ENCODE measurements around the gene PDGFD.
"Not testable (repeated sequence)": the region's sequence is repeated elsewhere in the genome, so short reads cannot be mapped to it uniquely, and the experiment has no call there.

The PDGFD gene

DNA sequence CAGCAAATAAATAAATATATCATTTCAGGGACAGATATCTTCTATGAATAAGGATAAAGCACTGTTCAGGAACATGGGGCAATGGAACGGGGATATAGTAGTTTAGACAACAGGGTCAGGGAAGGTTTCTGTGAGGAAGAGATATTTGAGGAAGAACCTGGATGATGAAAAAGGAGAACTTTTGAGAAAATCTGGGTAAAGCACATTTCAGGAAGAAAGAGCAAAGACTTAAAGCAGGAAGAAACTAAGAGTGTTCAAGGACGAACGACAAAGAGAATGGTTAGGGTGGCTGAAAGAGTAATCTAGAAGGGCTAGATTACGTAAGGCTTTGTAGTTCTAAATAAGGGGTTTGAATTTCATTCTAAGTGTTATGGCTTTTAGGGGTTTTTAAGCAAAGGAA is 114.8 kb downstream of the PDGFD start:
- DNase-seq: no peak

DNA sequence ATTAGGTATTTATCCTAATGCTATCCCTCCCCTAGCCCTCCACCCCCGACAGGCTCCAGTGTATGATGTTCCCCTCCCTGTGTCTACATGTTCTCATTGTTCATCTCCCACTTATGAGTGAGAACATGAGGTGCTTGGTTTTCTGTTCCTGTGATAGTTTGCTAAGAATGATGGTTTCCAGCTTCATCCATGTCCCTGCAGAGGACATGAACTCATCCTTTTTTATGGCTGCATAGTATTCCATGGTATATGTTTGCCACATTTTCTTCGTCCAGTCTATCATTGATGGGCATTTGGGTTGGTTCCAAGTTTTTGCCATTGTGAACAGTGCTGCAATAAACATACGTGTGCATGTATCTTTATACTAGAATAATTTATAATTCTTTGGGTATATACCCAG is 117.1 kb downstream of the PDGFD start:
- not testable (repeated sequence) for DNase-seq

DNA sequence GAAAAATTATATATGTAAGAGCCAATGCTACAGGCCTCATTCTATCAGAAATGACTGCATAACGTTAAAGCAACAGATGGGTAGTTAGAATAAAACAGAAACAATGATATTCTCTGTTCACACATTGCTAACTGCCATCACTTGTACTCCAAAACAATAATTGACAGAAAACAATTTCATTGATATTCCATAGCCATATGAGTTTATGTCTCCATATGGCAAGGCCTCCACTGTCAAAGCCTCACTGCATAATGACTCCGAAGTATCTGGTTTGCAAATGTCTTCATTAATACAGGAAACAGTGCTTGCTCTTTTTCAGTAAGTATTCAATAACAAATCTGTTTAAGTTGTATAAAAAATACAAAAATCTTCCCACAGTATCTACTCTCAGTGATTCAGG is 117.6 kb downstream of the PDGFD start:
- no peak for DNase-seq

DNA sequence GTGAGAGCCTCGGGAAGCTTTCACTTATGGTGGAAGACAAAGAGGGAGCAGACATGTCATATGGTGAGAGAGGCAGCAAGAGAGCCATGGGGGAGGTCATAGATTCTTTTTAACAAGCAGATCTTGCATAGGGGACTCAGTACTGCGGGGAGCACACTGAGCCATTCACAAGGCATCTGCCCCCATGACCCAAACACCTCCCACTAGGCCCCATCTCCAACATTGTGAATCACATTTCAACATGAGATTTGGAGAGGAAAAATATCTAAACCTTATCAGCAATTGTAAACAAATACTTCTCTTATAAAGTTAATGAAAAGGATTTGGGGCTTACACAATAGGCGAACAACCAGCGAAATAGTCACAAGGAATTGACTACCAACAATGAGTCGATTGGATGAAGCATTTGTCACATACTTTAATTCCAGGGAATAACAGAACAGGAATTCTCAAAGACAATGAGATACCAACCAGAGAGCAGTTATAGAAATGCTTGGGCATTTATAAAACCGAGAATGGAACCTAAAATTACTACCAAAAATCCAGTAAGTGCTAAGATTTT is 120.2 kb downstream of the PDGFD start:
- DNase-seq: no peak

DNA sequence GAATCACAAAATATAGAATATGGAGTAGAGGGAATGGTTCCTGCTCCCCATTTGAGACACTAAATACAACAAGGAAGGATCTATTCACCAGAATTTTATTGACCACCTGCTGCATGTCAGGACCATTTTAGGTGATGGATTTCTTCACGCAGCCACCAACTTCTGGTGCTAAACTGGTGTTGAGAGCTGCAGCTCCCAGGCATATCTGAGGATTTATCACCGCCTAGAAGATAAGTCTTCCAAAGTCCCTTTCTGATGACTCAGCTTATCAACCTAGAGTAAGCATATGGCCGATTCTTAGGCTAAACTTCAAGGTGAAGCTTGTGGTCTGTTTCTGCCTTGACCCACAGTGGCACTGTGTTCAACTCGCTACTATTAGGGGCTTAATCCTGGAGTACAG is 120.8 kb downstream of the PDGFD start:
- DNase-seq: no peak

DNA sequence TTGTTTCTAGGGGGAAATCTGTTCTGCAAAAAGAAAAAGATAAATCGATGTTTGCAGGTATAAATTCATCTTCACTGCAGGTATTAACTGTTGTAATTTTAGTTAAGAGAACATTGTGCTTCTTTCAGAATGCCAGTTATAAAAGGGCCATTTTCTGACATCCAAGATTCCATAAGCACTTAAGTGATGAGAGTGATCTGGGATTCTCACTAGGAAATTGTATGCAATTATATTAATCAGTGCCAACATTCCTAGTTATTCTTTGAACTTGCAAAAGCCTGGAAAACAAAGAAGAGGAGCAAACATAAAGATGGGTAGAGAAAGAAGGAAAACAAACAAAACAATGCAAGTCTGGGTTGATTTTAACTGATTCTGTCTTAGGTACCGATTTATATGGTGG is 122.2 kb downstream of the PDGFD start:
- DNase-seq: no peak

DNA sequence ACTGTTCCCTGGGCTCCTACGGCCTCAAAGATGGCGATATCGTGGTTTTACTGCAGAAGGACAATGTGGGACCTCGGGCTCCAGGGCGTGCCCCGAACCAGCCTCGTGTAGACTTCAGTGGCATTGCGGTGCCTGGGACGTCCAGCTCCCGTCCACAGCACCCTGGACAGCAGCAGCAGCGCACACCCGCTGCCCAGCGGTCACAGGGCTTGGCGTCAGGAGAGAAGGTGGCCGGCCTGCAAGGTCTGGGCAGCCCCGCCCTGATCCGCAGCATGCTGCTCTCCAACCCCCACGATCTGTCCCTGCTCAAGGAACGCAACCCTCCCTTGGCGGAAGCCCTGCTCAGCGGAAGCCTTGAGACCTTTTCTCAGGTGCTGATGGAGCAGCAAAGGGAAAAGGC is 127.0 kb downstream of the PDGFD start:
- DNase-seq: no peak

DNA sequence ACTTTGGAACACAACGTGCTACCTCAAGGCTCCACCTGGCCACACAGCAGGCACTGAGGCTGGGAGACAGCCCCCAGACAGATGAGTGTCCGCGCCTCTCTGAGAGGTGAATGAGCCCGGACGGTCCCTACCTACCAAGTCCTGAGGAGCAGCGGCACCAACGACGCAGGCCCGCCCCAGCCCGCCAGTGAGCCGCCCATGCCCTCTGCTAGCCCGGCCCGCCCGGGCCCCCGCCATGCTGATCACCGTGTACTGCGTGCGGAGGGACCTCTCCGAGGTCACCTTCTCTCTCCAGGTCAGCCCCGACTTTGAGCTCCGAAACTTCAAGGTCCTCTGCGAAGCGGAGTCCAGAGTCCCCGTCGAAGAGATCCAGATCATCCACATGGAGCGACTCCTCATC is 127.4 kb downstream of the PDGFD start, which contains the start of gene DDI1:
TSS of gene DDI1 (plus strand) at position 53 of the 400 bp plus-strand sequence. CDS start at position 236, 183 bp downstream.
- DNase-seq: no peak

DNA sequence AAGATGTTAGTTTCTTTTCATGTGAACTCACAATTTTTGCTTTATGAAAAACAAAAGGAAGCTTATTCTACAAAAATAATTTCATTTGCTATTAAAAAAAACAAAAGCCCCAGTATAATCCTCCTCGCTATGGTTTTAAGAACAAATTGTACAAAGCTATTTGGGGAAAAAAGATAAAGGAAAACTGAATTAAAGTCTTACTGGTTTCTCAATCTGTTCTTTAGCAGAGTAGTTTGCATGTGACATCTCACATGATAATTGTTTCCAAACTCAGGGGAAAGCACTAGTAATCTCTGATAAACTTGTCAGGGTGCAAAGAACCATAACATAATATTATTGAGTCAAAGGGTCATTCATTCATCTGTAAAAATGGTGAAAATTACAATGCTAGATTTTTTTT is 130.4 kb downstream of the PDGFD start:
- DNase-seq: no peak

DNA sequence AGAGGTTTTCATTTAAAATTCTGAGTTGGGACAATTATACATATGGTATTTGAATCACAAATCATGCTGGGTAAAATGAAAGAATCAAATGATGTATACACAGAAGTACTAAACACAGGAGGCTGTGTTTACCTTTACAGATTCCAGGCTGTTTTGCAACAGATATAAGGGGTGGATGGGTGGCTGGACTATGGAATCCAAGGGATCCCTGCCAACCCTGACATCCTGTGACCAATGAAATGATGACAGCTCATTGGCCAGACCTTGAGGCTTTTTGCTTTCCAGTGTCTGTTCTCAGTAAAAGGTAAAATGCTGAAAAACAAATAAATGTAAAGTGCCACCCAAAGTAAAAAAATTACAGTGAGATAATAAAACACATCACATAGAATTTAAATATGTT is 130.8 kb downstream of the PDGFD start:
- DNase-seq: no peak

DNA sequence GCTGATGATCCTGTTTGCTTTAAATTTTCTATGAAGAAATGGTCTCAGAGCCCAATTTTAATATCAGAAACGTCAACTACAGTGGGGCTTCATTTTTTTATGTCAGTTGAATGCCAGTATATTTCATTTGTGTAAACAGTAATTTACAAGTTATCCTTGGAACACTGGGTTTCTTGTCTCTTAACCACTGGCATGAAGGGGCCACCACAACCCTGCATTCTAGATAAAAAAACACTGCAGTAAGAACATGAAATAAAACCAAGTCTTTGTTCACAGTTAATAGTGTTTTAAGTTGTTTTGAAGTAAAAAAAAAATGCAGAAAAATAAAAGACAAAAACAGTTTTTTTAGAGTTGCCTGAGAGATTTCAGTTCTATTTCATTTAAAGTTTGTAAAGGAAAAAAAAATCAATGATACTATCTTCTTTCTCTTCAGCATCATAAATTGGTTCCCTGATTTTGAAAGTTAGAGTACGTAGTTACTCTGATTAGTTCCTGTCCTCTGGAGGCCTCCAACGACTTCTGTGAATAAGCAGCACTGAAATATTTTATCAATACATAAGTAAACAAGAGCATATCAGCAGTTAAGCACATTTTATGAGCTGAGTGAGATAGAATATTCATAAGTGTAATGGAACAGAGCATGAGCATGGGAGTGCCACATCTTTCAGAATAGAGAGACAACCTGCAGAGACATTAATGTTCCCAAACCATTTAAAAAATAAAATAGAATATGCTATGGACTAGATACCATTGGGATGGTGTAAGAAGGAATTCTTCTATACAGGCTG is 135.3 kb downstream of the PDGFD start:
- no peak for DNase-seq

DNA sequence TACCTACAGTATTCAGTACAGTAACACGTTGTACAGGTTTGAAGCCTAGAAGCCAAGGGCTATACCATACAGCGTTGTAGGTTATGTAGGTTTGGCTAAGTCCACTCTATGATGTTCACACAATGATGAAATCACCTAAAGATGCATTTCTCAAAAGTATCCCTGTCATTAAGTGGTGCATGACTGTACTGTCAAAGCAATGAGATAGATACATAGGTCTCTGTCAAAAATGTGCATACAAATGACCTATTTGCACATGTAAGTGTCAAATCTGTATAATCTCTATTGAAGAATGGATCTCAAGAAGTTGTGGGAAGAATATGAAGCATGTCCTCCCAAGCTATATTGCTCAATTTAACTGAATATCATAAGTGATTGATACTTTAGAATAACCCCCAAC is 139.4 kb downstream of the PDGFD start:
- DNase-seq: no peak

DNA sequence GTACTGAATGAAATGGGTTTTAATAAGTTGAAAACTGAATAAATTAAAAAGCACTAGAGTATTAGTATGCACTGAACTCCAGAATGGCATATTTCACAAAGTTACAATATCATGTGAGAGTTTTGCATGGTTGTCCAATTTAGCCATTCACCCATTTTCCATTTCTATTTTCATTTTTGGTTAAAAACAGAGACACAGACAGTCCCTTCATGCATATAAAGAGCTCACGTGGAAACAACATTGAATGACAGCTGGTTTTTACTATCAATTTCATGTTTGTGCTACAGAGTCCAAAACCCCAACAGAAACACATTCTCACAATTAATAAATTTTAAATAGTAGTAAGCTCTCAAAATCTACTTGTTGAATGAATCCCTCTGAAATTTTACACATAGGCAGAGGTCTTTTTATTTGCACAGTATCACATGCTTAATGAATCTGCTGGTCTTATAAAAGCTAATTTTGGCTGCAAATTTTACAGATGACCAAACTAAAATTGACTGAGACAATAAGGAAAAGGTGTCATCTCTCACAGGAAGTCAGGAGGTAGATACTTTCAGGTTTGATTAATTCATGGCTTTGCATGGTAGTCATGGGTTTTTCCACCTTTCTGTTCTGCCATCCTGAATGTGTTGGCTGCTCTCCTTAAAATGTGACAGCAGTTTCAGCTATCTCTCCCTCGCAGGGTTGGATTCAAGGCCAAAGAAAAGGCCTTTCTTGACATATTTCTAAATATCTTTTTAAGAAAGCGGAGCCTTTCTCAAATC is 148.1 kb downstream of the PDGFD start:
- DNase-seq: no peak

DNA sequence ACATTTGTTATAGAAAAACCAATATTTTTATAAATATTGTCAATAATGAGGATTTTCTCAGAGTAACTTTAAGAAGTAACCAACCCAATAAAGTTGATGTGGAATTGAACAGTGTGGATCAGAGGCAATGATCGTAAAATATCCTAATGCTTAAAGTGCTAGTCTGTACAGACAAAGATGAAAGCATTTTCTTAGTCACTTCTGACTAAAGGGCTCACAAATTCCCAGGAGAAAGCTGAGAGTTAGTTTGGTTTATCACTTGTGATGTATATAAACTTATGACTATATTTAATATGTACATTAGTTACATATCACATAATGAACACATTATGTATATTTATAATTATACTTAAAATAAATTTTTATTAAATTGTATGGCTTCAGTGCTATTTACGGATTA is 152.9 kb downstream of the PDGFD start:
- no peak for DNase-seq

DNA sequence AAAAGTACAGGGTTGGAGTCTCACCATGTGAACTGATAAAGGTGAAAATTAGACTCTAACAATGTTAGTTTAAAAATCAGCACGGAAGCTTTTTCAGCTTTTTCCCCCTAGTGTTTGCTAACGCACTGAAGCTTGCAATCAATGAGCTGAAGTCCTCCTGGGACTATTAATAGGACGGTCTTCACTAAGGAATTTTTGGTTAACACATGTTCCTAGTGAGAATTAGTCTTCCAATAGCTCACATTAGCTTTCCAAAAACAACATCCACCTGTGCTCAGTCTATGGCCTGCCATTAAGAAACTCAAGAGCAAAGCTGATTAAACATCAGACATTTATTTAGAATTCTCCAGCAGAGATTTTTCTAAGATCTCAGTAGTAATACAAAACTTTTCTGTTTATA is 154.2 kb downstream of the PDGFD start:
- no peak for DNase-seq

DNA sequence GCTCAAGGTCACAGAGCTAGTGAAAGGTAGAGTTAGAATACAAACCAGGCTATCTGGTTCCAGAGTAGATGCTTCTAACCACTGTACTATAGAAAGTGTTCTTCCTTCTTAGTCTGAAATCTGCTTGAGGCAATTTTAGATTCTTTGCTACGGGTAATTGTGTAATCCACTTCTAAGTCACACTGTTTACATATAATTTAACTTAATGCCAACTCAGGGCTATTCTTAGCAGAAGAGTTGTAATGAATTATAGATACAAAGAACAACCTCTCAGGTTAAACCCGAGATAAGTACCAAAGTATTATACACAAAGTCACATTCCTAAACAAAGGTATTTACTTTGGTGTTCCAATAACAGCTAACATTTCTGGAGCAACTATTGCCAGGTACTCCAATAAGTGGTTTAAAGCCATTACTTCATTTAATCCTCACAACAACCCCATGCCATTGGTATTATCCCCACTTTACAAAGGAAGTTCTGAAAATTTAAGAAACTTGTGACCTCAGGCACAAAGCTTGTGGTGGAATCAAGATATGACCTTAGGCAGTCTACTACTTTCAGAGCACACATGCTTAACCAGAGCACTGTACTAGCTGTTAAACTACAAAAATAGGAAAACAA is 158.6 kb downstream of the PDGFD start:
- no peak for DNase-seq

DNA sequence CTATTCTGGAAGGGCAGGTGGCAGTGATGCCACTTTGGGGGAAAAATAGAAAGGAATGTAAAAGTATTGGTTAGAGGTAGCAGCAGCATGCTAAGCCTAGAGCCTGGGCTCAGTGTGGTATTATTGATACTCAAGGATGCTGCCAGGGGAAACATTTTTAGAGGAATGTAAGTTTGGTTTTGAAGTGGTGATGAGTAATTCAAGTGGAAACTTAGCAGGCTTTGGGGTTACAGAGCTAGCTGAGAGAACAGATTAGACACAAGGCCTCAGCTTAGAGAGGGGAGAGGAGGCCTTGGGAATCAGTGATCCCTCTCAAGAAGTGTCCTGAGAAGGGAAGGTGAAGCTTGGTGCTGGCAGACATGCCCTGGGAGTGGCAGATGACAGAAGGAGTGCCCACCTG is 160.5 kb downstream of the PDGFD start:
- DNase-seq: no peak

DNA sequence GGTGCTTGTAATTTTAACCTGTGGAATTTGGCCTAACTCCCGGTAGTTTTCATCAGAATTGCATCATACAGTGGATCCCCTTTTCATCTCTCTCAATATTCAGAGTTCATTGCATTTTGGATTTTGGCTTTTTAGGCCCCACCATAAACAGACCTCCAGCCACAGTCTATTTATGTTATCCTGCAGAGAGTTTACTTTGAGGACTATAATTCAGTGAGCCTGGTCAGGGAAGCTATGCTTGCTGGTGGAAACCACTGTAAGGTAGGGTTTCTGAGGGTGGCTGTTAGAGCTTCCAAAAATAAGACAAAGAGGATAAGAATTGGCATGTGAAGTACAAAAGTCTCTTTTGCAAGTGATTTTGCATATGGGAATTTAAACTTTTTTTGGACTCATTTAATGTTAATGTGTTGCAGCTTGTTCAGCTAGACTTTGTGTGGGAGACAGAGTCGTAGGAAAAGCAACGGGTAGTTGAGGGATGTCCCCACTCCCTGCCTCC is 162.3 kb downstream of the PDGFD start:
- DNase-seq: no peak

DNA sequence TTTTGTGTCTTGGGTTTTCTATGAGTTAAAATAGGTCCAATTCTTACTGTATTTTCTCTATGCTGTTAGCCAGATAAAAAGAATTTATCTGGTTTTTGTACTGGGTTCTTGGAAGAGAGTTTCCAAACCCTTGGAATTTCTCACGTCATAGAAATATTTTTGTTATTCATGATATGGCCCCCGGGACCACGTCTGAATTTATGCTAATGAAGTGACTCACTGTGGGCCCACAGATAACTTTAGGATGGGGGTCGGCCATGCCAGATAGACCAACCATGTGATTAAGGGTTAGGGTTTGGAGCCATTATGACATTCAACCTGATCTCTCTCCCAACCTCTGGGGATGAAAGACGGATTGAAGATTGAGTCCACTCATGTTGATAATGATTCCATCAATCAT is 163.1 kb downstream of the PDGFD start:
- no peak for DNase-seq

DNA sequence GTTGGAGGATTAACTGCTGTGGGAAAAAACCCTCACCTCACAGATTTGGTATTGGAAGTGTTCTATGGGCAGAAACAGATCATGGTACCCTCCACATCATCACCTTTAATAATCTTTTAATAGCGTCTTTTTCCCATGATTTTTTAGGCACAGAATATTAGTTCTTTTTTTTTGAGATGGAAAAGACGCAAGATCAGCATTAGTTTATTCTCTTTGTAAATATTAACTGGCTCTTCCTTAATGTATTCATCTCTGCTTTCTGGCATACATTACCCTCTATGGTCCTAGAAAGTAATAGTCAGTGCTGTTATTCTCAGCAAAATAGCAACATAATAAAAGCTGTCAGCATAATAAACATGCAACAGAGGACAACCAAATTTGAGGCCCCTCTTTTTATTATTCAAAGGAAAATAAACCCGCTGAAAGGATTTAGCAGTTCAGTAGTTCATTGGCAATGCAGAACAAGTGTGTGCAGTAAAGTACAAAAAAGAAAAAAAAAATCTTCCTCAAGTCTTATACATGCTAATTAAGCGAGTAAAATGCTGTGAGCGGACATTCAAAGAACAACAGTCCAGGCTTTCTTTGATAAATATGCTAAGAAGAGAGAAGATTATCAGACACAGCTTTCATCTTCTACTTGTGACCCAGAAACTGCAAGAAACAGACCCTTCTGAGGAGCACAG is 165.0 kb downstream of the PDGFD start:
- DNase-seq: no peak

DNA sequence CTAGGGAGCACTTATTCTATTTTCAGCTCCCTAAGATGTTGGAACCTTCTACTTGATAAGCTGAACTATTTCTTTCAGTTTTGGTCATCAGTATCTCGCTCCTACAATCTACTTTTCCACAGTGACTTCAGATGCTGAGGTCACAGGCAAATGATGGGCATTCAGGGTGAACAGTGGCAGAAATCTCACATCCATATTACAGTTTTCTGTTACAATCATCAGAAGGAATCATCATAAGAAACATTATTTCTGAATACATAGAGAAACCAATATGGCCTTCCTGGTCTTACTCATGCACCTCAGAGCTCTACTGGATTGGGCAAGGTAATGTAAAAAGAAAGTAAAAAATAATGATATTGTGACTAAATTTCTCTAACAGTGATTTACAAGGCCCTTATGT is 166.9 kb downstream of the PDGFD start:
- no peak for DNase-seq

DNA sequence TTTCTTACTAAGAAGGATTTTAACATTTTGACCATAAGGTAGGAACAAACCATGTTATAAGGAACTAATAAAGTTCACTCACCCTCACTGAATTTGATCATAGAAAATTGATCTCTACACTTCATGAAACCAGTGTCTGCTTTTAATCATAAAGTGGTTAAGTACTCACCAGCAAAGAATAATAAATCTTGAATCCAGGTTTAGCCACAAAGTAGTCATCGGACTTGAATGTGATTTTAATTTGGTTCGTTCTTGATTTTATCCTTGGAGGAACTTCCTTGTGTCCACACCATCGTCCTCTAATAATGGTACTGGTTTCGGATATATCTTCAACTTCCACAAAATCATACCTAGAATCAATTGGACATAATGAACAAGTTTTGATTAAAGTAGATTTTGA is 168.1 kb downstream of the PDGFD start:
- DNase-seq: no peak

DNA sequence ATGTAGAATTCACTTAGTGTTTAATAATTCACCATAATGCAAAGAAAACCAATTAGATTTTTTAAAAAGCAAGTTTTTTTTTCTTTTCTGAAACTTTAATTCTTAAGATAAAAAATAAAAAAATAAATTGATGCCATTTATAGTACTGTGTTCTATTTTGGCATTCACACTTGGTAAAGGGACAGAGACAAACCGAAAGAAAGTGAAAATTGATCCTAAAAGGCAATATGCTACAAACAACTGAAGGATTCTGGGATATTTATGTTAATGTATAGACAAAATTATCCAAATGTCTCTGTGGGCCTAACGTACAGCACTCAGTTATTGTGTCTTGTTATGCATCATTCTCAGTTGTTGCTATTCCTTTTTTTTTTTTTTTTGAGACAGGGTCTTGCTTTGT is 169.4 kb downstream of the PDGFD start:
- no peak for DNase-seq

All from midbrain (tissue), 1 donor.